GM19438 (cell line): ENCODE results near the gene GTF2A1.
A peak's percentile ranks its signal among the peaks of the same experiment; 100 is the strongest.

Experiments
- ATAC-seq: cut with Tn5 transposase; IDR thresholded peaks from one replicate; pipeline ENCODE4 v1.9.1; 2021; ENCODE audit warnings: low read depth; ENCODE audit not compliant: unreplicated experiment

The GTF2A1 gene

DNA sequence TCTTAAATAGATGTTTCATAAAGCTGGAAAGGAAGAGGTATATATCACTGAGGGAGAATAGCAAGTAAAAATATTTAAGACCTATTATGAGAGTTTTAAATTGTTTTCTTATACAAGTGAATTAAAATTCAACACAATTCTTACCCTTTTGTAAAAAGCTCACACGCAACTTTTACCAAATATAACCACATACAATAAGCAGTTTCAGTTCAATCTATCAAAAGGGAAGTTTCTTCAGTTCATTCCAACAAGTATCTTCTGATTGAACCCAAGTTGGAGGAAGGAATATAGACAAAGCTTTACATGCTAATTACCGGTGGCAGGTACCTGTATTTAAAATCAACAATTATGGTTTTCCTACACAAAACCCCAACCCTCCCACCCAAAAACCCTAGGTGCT lies 41.1 kb downstream of the GTF2A1 start:
- ATAC-seq: no peak

GRCh38 chr14:81178063-81178462 lies 42.7 kb downstream of the GTF2A1 start:
- no peak for ATAC-seq

- no peak for ATAC-seq
Measured at GRCh38 chr14:81177225-81177624, 43.5 kb downstream of the GTF2A1 start.

GRCh38 chr14:81176241-81176640 lies 44.5 kb downstream of the GTF2A1 start:
- ATAC-seq: no peak

DNA sequence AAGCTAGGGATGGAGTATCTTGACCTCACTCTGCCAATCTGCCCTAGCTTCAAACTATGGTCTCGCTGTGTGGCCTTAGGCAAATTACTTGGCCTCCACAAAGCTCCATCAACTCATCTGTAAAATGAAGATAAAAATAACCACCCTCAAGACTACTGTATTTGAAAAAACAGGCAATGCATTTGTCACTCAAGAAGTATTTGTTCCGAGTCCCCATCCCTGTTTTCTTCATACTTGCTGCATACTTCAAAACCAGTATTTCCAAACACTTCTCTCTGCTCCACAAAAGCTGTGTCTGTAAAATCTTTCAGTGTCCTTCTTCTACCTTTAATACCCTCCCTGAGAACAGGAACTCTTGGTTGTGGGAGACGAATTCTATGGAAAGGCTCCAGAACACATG lies 47.9 kb downstream of the GTF2A1 start:
- ATAC-seq: no peak

GRCh38 chr14:81172353-81172752 lies 48.4 kb downstream of the GTF2A1 start:
- ATAC-seq: no peak

GRCh38 chr14:81170829-81171195 lies 49.9 kb downstream of the GTF2A1 start:
- ATAC-seq: no peak

DNA sequence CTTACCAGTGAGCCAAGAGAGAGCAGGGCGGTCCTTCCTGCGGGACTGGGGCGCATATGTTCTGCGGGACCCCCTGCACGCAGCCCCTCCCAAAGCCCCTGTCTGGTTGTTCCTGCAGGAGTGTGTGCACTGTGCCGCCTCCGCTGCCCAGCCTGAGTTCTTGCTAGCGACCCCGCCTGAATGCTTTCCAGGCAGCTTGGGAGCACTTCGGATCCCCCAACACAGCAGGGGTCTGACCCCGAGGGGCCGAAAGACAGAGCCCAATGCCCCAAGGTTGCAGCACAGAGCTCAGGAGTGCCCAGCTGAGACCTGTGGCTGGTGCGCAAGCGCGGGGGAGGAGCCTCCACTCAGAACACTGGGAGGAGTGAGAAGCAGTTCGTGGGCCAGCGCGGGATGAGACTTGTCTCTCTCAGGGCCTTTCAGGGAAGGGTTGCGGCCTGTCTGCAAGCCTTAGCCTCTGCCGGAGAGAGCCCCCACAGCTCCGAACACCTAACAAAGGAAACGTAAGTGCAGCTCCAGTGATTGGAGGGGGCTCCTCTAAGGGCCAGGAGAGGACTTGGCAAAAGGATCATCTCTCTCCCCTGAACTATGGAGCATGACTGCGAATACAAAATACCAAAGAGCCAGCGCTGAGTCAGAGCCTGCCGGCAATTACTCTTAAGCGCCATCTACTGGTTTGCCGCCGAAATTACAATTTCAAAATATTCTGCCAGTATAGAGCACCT lies 50.5 kb downstream of the GTF2A1 start:
- ATAC-seq: peak; percentile 98

GRCh38 chr14:81169711-81170103 lies 51.1 kb downstream of the GTF2A1 start:
- peak; percentile 34 for ATAC-seq

DNA sequence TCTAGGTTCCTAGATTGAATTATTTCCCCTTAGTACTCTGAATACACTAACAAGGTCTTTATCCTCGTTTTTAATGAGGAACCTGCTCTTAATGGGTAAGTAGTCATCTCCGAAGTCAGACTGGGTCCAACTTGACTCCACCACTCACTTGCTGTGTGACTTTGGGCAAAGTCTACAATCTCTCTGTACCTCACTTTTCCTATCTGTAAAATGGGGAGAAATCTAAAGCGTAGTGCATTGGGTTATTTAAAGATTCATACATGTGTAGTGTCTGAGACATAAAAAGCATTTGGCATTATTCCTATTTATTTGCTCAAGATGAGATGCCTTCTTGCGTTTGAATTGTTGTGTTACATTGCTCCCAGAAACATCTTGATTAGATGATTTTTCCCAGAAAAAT lies 51.5 kb downstream of the GTF2A1 start:
- no peak for ATAC-seq

GRCh38 chr14:81166121-81166520 lies 54.6 kb downstream of the GTF2A1 start:
- ATAC-seq: no peak

DNA sequence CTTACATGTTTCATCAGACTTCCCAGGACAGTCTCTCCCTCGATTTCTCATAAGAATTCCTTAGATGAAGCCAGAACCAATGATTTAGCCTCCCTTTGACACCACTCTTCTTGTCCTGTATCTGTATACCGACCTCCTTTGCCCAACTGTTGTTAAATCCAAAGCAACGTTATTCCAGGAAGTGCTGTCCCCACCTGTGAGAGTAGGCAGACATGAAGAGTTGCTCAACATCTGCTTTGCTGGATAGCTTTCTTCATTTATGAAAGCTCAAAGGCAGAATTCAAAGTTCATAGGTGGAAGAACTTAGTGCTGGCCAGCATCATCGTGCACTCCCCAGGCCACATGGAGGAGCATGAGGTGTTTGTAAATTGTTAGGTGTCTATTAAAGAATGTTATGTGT lies 55.6 kb downstream of the GTF2A1 start:
- ATAC-seq: no peak

DNA sequence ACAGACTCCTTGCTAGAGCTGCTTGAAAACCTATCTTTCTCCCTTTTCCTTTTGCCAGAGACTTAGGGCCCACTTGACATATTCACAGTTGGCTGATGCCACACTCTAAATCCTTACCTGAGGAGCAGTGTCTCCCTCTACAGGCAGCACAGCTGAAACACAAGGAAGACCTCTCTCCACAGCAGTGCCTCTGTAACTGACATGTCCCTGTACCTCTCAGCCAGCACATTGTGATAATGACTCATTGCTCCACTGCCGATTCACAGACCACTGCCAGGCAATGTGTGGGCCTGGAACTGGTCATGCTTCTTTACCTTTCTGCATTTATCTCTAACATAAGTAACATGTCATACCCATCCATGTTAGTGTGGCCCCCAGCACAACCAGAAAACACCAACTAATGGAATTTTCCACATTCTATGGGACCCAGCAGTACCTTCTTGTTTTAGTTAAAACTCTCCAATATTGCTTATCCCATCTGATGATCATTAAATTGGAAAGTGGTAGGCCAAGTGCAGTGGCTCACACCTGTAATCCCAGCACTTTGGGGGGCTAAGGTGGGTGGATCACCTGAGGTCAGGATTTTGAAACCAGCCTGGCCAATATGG lies 56.5 kb downstream of the GTF2A1 start:
- peak; percentile 92 for ATAC-seq

DNA sequence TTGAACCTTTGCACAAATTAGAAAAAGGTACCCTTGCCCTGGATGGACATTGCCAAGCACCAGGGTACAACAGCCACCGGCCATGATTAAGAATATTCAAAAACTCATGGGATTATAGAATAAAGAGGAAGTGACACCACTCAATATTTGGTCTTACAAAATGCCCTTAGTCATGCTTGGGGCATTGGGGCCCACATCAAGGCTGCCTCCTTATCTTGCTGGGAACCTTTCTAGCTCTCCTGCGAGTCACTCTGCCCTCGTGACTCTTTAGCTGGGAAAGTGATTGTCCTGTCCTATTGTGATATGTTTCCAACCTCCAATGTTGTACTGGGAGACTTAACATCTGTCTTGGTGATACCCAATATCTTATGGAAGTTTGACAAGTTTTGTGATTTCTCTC lies 57.8 kb downstream of the GTF2A1 start:
- ATAC-seq: no peak

- no peak for ATAC-seq
Measured at GRCh38 chr14:81161749-81162148, 59.0 kb downstream of the GTF2A1 start.

- no peak for ATAC-seq
Measured at GRCh38 chr14:81161088-81161487, 59.7 kb downstream of the GTF2A1 start.

- no peak for ATAC-seq
Measured at GRCh38 chr14:81157431-81157830, 63.3 kb downstream of the GTF2A1 start.

- ATAC-seq: no peak
Measured at GRCh38 chr14:81153187-81153586, 67.6 kb downstream of the GTF2A1 start.

DNA sequence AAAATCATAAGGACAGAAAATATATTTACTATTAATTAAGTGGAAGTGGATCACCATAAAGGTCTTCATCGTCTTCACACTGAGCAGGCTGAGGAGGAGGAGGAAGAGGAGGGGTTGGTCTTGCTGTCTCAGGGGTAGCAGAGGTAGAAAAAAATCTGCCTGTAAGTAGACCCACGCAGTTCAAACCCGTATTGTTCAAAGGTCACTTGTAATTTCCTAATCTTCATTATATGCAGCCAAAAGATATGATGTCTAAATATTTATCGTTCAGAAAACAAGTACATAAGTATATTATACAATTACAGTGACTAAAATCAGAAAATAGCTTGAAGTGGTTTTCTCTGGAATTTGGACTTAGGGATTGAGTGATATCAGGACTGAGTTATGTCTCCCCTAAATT lies 72.1 kb downstream of the GTF2A1 start:
- no peak for ATAC-seq

- peak; percentile 76 for ATAC-seq
Measured at GRCh38 chr14:81147140-81147897, 73.4 kb downstream of the GTF2A1 start.

GRCh38 chr14:81144824-81145603 lies 75.7 kb downstream of the GTF2A1 start:
- ATAC-seq: no peak
